Common myeloid progenitor, CD34-positive (primary cell): ENCODE data around the gene CARD8.
"Not testable (repeated sequence)": the region's sequence is repeated elsewhere in the genome, so short reads cannot be mapped to it uniquely, and the experiment has no call there.

Experiments
- CTCF ChIA-PET: fragments of 350-600 bp; sonication (Branson Sonifier 250); formaldehyde crosslinking; loops from one replicate; lab custom pipeline; 2021; ENCODE audit warnings: antibody characterized with exemption; lab: Charles Lee
- POLR2A ChIA-PET: fragments of 350-600 bp; sonication (Branson Sonifier 250); formaldehyde crosslinking; loops from one replicate; lab custom pipeline; 2021; ENCODE audit warnings: antibody characterized with exemption; lab: Charles Lee
- DNase-seq, 3 donors: peaks; one replicate each; pipeline versions ENCODE4 v3.0.0 to v3.0.0-alpha.2; 2013
- H3K27ac ChIP-seq, 2 experiments: 1 replicate in 1 of 2; 2 replicates in 1 of 2; pipeline ENCODE4 v1.7.0; 2013; ENCODE audit warnings: inconsistent platforms in 2 of 2, low read length in 2 of 2, mild to moderate bottlenecking in 2 of 2, low read depth in 1 of 2, moderate library complexity in 1 of 2; ENCODE audit not compliant: severe bottlenecking in 2 of 2, insufficient read depth in 1 of 2, poor library complexity in 1 of 2
- H3K27me3 ChIP-seq, 5 experiments: replicated peaks in 2 of 5; 1 replicate in 3 of 5; 2 replicates in 2 of 5; pipeline versions ENCODE4 v1.6.1 to v1.7.0; 2013; ENCODE audit warnings: low read length in 4 of 5, mild to moderate bottlenecking in 2 of 5, moderate library complexity in 2 of 5, inconsistent platforms in 1 of 5; ENCODE audit not compliant: insufficient read depth in 5 of 5, control insufficient read depth in 4 of 5
- H3K36me3 ChIP-seq, 4 experiments: 1 replicate in 2 of 4; 2 replicates in 2 of 4; pipeline versions ENCODE4 v1.6.1 to v1.7.0; 2013; ENCODE audit warnings: low read length in 3 of 4, control low read depth in 1 of 4, mild to moderate bottlenecking in 1 of 4; ENCODE audit not compliant: control insufficient read depth in 4 of 4, insufficient read depth in 4 of 4
- H3K4me1 ChIP-seq, 4 experiments: 1 replicate in 3 of 4; 2 replicates in 1 of 4; pipeline versions ENCODE4 v1.6.1 to v1.7.1; 2013; ENCODE audit warnings: low read length in 3 of 4, mild to moderate bottlenecking in 3 of 4, control low read depth in 1 of 4, inconsistent platforms in 1 of 4, moderate library complexity in 1 of 4; ENCODE audit not compliant: control insufficient read depth in 4 of 4, insufficient read depth in 4 of 4; ENCODE audit errors: control extremely low read depth in 1 of 4
- H3K4me3 ChIP-seq, 7 experiments: 1 replicate in 4 of 7; 2 replicates in 3 of 7; pipeline versions ENCODE4 v1.5.1 to v1.7.0; 2013; ENCODE audit warnings: mild to moderate bottlenecking in 7 of 7, low read length in 6 of 7, moderate library complexity in 6 of 7, inconsistent platforms in 2 of 7, low read depth in 2 of 7, control low read depth in 1 of 7; ENCODE audit not compliant: insufficient read depth in 4 of 7, control insufficient read depth in 1 of 7; ENCODE audit errors: extremely low read depth in 1 of 7
- H3K9me3 ChIP-seq, 5 experiments: 1 replicate in 4 of 5; 2 replicates in 1 of 5; pipeline versions ENCODE4 v1.6.1 to v1.7.1; 2013; ENCODE audit warnings: low read length in 4 of 5, mild to moderate bottlenecking in 2 of 5, inconsistent platforms in 1 of 5, low read depth in 1 of 5, moderate library complexity in 1 of 5; ENCODE audit not compliant: control insufficient read depth in 4 of 5, insufficient read depth in 2 of 5; ENCODE audit errors: control extremely low read depth in 1 of 5
- WGBS: methylation state at CpG from one replicate; pipeline ENCODE4 v1.1.5; 2013; ENCODE audit not compliant: insufficient coverage; 5-methylcytosine and 5-hydroxymethylcytosine counted together

The CARD8 gene

DNA sequence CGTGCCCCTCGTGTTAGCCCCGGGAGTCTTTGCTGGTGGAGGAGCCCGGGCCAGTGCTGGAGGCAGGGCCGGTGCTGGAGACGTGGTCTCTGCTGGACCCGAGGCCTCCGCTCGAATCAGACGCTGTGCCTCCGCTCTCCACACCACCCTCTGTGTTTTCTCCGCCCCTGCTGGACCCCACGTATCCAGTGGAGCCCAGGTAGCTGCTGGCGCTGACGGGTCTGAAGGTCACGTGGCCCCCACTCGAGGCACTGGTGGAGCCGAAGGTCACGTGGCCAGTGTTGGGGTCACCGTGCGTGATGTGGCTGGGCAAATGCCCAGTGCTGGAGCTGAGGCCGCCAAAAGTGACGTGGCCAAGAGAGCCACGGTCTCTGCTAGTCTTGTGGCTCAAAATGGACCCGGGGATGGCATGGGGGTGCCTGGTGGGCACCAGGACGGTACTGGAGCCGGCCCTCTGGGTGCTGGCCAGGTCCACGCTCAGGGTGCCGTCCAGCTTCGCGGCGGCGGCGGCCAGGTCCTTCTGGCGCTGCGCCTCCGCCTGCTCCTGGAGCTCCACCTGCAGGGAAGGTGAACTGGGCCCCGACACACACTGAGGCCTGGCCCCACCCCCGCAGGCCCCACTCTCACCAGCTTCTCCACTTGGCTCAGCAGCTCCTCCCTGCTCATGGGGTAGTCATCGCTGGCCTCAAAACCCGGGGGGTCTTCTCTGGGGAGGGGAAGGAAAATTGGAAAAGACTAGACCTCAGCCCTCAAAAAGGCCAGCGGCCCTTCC is 41.4 kb upstream of the CARD8 start:
- no peak for DNase-seq
- H3K9me3 ChIP-seq: no peaks in the 10 kb centered on the region
- H3K4me3 ChIP-seq: no peak overlapping the region
- H3K4me1 ChIP-seq: no peaks in the 10 kb centered on the region
- ChIA-PET POLR2A (no interaction called here), CTCF (no interaction called here)
- peaks cover 0 to 2% (median 0%) of the 10 kb centered on the region in 5 experiments for H3K27me3 ChIP-seq
- WGBS: 95% methylated on average over 32 of the region's 42 CpGs
- no peaks in the 10 kb centered on the region for H3K36me3 ChIP-seq
- no peak overlapping the region for H3K27ac ChIP-seq

DNA sequence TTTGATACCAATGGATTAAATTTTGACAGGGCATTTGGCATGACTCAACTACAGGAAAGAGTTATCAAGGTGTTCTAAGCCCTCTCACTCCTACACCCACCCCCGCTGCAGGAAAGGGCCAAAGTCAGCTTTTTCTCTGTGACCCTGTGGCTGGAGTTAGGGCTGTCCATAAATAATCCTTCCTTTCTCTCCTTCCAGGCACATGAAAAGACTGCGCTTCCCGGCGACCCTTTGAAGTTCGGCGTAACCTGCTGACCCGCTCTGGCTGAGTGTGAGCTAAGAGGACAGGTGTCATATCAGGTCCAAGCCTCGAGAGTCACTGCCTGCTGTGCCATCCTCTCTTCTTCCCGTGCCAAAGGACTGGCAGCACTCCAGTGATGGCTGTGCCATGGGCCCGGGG is 39.7 kb upstream of the CARD8 start:
- Histone ChIP-seq H3K4me1 (peaks cover 0 to 10% (median 7%) of the 10 kb centered on the region in 4 experiments), H3K27ac (no peak overlapping the region), H3K9me3 (no peaks in the 10 kb centered on the region), H3K36me3 (no peaks in the 10 kb centered on the region), H3K27me3 (peaks cover 0 to 2% (median 0%) of the 10 kb centered on the region in 5 experiments), H3K4me3 (no peak overlapping the region)
- POLR2A ChIA-PET: no interaction called here
- 91% methylated on average over 10 of the region's 10 CpGs for WGBS
- CTCF ChIA-PET: no interaction called here
- no peak for DNase-seq

GRCh38 chr19:48292798-48293197 is 37.1 kb upstream of the CARD8 start:
- Histone ChIP-seq H3K36me3 (no peaks in the 10 kb centered on the region), H3K9me3 (no peaks in the 10 kb centered on the region), H3K4me3 (no peak overlapping the region), H3K27ac (no peak overlapping the region), H3K4me1 (peaks cover 0 to 10% (median 7%) of the 10 kb centered on the region in 4 experiments), H3K27me3 (peaks cover 0 to 2% (median 0%) of the 10 kb centered on the region in 5 experiments)
- POLR2A ChIA-PET: no interaction called here
- CTCF ChIA-PET: interaction anchor here (0.7 to 7.8 kb wide), 6 partner anchors 20 to 517 kb away, joined by 3 to 53 read pairs (median 4); partner anchors contain the start of gene ZNF114
- no peak for DNase-seq
- WGBS: 100% methylated on average over 1 of the region's 4 CpGs

- H3K27me3 ChIP-seq, H3K9me3 ChIP-seq, POLR2A ChIA-PET, H3K36me3 ChIP-seq, H3K27ac ChIP-seq, DNase-seq, H3K4me1 ChIP-seq: not testable (repeated sequence)
- 34% methylated on average over 7 of the region's 11 CpGs for WGBS
- peak overlapping the region in 4 of 7 experiments; percentile 58 to 79 (median 74) for H3K4me3 ChIP-seq
- CTCF ChIA-PET: interaction anchor here (1.6 to 7.8 kb wide), 2 partner anchors 24 to 31 kb away, joined by 4 to 53 read pairs; partner anchors contain the start of gene ZNF114
Observed at GRCh38 chr19:48291489-48291815, 35.7 kb upstream of the CARD8 start.

DNA sequence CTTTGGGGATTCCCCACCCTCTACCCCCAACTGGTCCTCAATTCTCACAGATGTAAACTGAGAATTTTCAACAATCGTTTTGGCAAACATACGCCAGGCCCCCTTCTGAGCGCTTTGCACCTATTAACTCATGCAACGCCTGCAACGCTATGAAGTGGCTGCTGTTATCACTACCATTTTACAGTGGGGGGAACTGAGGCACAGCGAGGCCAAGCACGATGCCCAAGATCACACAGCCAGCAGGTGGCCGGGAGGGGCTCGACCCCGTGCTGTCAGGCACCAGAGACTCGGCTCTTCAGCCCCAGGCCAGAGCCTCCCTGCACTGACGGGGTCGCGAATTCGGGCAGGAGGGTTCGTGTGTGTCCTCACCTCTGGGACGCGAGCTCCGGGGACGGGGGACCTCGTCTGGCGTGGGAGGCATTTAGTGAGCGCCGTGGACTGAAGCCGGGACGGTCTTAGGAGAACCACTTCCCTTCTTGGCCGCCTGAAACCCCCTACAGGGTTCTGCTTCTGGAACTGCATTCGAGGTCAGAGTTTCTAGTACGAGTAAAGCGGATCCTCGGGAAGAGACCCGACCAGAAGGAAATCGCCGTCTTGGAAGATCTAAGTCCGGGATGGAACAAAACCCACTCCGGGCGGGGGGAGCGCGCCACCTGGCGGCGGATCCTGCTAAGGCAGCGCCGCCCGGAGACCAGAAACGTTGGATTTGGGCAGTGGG is 35.2 kb upstream of the CARD8 start:
- POLR2A ChIA-PET: no interaction called here
- H3K27me3 ChIP-seq: peaks cover 0 to 2% (median 0%) of the 10 kb centered on the region in 5 experiments
- CTCF ChIA-PET: interaction anchor here (0.6 to 7.8 kb wide), 6 partner anchors 17 to 119 kb away, joined by 3 to 53 read pairs (median 6); partner anchors contain the start of gene ZNF114
- DNase-seq: peak; percentile 46 to 61 (median 60)
- peak overlapping the region; percentile 9 to 79 (median 58) for H3K4me3 ChIP-seq
- WGBS: 3% methylated on average over 39 of the region's 45 CpGs
- no peak overlapping the region for H3K27ac ChIP-seq
- H3K4me1 ChIP-seq: peaks cover 0 to 10% (median 7%) of the 10 kb centered on the region in 4 experiments
- H3K9me3 ChIP-seq: peaks cover 0 to 7% (median 2%) of the 10 kb centered on the region in 5 experiments
- peaks cover 4 to 12% (median 10%) of the 10 kb centered on the region in 4 experiments for H3K36me3 ChIP-seq

GRCh38 chr19:48290401-48290770 is 34.7 kb upstream of the CARD8 start:
- peak overlapping the region in 1 of 7 experiments; percentile 78 for H3K4me3 ChIP-seq
- H3K9me3 ChIP-seq: peaks cover 0 to 11% (median 4%) of the 10 kb centered on the region in 5 experiments
- CTCF ChIA-PET: interaction anchor here (0.6 to 7.8 kb wide), 5 partner anchors 17 to 118 kb away, joined by 3 to 53 read pairs (median 7); partner anchors contain the start of gene ZNF114
- 56% methylated on average over 3 of the region's 10 CpGs for WGBS
- peaks cover 8 to 17% (median 15%) of the 10 kb centered on the region in 4 experiments for H3K36me3 ChIP-seq
- H3K27ac ChIP-seq: no peak overlapping the region
- no peak for DNase-seq
- H3K27me3 ChIP-seq: peaks cover 0 to 2% (median 0%) of the 10 kb centered on the region in 5 experiments
- POLR2A ChIA-PET: interaction anchor here (0.6 kb wide), 1 partner anchor 251 kb away, joined by 3 read pairs; no protein-coding TSS in a partner anchor
- peaks cover 0 to 10% (median 7%) of the 10 kb centered on the region in 4 experiments for H3K4me1 ChIP-seq
